Measurements from ENCODE around the gene NTRK2.
A peak's percentile ranks its signal among the peaks of the same experiment; 100 is the strongest.

Gene NTRK2

DNA sequence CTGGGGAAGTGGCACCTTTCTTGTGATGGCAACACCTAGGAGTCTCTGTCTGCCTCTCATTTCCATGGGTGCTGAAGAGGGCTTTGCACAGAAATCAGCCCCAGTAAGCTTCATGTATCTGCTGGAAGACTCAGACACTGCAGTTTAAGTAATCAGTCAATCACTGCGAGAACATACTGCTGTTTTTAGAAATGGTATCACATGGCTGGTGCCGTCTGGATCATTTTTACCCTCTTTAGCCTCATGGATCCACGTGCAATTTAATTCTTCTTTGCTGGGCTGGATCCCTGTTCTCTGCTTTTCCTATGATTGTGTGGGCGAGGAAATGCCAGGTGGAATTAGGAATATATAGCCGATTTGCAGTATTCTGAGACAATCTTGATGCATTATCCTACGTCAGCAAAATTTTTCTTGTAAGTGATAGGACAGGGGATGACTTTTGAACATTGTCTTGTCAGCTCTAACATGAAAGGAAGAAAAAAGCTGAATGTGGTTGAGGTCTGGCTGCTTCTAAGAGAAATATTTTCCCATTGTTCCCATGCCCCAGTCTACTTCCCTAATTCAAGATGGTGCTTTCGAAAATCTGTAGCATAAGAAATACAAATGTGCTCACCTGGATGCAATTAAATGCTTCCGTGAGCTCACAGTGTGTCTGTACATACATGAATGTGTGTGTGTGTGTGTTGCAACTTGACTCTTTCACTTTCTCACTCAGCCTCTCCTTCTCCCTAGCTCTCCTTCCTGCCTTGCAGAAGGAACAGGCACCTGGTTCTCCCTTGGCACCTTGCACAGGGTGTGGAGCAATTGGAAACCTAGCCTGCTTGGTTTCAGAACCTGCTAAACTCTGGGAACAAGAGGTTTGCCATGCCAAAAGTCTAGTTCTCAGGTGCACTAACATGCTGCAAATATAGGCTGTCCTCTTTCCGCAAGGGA lies 281.6 kb downstream of the NTRK2 start:
- DNase-seq (ENCODE audit: low read depth), result no peak
- TF ChIP-seq, protein P1, sequence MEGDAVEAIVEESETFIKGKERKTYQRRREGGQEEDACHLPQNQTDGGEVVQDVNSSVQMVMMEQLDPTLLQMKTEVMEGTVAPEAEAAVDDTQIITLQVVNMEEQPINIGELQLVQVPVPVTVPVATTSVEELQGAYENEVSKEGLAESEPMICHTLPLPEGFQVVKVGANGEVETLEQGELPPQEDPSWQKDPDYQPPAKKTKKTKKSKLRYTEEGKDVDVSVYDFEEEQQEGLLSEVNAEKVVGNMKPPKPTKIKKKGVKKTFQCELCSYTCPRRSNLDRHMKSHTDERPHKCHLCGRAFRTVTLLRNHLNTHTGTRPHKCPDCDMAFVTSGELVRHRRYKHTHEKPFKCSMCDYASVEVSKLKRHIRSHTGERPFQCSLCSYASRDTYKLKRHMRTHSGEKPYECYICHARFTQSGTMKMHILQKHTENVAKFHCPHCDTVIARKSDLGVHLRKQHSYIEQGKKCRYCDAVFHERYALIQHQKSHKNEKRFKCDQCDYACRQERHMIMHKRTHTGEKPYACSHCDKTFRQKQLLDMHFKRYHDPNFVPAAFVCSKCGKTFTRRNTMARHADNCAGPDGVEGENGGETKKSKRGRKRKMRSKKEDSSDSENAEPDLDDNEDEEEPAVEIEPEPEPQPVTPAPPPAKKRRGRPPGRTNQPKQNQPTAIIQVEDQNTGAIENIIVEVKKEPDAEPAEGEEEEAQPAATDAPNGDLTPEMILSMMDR (conservative IDR thresholded peaks at IDR 0.05; ENCODE audit: low read depth, low read length), result no peak
- H3K4me3 ChIP-seq (ENCODE audit: low read depth, low read length), result no peak overlapping the region

DNA sequence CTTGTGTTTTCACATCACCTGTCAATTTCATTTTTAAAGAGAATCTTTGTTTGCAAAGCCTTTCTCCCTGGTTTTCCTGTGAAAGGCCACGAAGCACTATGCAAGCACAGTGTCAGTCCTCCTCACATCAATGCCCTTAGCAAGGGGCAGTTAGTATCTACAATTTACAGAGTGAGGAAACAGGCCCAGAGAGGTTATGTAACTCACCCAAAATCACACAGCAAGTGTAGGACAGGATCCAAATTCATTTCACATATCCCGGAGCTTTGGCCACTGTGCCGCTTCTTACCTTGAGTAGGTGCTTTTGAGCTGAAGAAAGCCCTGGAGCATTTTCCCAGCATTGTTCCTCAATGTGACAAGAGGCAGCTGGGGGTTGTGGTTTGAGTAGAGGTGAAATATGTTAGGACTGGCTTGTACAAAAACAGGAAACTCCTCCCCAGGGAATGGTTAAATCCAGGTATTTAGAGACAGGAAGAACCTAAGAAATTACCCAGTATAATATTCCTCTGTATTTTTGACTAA lies 283.8 kb downstream of the NTRK2 start:
- TF ChIP-seq, protein P1 (conservative IDR thresholded peaks at IDR 0.05; ENCODE audit: low read depth, low read length), result no peak
- no peak overlapping the region for H3K4me3 ChIP-seq (ENCODE audit: low read depth, low read length)
- no peak for DNase-seq (ENCODE audit: low read depth)

DNA sequence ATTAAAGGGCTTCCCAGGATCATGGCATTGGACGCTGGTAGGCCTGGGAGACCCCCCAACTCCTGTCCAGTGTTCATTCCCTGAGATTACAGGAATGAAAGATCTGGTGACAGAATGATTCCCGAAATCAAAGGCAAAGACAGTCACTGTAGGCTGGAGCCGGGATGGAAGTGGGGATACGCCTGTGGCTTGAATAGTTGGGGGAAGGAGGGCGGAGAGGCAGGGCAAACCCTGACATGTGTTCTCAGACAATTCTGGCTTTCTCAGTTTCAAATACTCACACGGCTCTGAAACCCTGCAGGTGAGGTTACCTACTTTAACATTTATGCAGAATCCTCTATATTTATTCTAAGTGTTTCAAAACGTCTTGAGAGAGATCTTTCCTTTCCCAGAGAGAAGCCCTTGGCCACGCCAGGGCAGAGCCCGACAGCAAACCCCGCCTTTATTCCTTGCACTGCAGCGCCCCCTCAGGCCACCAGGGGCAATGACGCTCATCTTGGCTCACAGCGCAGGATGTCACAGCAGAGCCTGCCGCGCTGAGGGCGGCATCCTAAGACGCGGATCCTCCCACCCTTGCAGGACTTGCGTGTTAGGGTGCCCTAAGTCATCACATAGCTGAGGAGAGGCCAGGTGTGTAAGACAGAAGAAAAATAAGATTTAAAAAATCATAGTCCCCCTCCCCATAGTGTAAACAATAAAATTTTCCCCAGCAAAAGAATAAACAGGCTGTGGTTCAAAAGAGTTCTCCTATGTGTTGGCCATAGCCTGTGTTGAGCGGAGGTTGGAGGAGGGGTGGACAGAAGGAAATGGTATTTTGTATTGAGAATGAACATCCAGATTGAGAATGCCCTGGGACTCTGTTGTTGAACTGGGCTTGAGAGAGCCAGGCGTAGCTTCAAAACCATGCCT lies 284.5 kb downstream of the NTRK2 start:
- DNase-seq (ENCODE audit: low read depth), result peak; percentile 15
- TF ChIP-seq, protein P1 (conservative IDR thresholded peaks at IDR 0.05; ENCODE audit: low read depth, low read length), result peak; percentile 56
- H3K4me3 ChIP-seq (ENCODE audit: low read depth, low read length), result no peak overlapping the region

DNA sequence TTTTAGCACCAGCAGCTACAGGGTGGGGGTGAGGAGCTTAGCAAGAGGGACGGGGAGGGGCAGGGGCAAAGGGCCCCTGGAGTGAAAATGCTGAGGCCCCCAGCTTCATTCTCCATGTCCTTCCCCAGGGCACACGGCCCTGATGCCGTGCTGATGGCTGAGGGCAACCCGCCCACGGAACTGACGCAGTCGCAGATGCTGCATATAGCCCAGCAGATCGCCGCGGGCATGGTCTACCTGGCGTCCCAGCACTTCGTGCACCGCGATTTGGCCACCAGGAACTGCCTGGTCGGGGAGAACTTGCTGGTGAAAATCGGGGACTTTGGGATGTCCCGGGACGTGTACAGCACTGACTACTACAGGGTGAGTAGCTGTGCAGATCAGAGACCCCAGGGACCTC lies 285.6 kb downstream of the NTRK2 start:
- no peak overlapping the region for H3K4me3 ChIP-seq (ENCODE audit: low read depth, low read length)
- TF ChIP-seq, protein P1 (conservative IDR thresholded peaks at IDR 0.05; ENCODE audit: low read depth, low read length), result no peak
- DNase-seq (ENCODE audit: low read depth), result no peak

DNA sequence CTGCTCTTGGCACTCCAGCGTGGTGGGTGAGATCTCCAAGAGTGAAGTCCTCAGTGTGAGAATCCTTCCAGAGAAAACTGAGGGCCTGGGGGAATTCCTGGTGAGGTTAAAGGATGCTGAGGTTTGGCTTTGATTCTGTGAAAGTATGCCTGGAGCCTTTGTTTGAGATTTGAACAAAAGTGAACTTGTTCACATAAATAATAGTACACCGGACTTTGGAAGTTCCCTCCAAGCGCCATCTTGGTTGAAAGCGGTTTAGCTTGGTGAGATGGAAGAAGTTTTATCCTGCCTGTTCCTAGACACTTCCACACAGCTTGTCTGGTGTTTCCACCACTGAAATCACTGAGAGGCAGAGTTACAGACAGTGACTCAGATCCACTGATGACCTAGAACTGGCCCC lies 286.4 kb downstream of the NTRK2 start:
- no peak overlapping the region for H3K4me3 ChIP-seq (ENCODE audit: low read depth, low read length)
- DNase-seq (ENCODE audit: low read depth), result no peak
- TF ChIP-seq, protein P1 (conservative IDR thresholded peaks at IDR 0.05; ENCODE audit: low read depth, low read length), result no peak

DNA sequence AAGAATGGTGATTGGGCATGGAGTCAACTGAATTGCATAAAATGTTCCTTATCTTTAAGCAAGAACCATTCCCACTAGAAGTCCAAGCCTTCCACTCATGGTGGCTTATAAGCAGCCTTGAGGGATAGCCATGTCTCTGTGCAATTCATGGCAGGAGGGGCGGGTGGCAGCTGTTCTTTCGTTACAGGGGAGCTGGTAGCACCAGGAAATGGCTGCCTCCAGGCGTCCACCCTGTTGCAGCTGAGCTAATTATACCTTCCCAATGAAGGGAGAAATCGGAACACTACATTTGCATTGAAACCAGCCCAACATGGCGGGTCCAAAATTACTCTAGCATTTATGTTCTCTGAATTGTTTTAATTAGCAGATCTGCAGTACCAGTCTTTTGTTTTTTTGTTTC lies 289.8 kb downstream of the NTRK2 start:
- H3K4me3 ChIP-seq (ENCODE audit: low read depth, low read length), result no peak overlapping the region
- DNase-seq (ENCODE audit: low read depth), result no peak
- TF ChIP-seq, protein P1 (conservative IDR thresholded peaks at IDR 0.05; ENCODE audit: low read depth, low read length), result no peak
